GM21723 (cell line): Measurements from ENCODE around the gene RSL1D1.
"Not testable (repeated sequence)": the region's sequence is repeated elsewhere in the genome, so short reads cannot be mapped to it uniquely, and the experiment has no call there.

Experiments used
- ATAC-seq: cut with Tn5 transposase; IDR thresholded peaks from one replicate; pipeline ENCODE4 v1.9.1; 2021; ENCODE audit warnings: mild to moderate bottlenecking, moderate library complexity; ENCODE audit not compliant: unreplicated experiment

The RSL1D1 gene

GRCh38 chr16:11799509-11800381 lies 51.6 kb downstream of the RSL1D1 start:
- no peak for ATAC-seq

DNA sequence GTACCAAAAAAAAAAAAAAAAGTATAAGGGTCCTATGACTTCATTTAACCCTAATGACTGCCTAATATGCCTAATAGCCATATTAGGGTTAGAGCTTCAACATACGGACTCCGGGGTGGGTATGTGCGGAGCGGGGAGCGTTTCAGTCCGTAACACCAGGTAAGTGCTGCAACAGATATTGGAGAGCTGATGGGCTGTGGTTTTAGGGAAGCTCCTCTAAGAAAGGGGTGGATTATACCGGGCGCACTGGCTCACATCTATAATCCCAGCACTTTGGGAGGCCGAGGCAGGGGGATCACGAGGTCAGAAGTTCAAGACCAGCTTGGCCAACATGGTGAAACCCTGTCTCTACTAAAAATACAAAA lies 52.3 kb downstream of the RSL1D1 start:
- ATAC-seq, result no peak

GRCh38 chr16:11797957-11798299 lies 53.4 kb downstream of the RSL1D1 start:
- no peak for ATAC-seq

DNA sequence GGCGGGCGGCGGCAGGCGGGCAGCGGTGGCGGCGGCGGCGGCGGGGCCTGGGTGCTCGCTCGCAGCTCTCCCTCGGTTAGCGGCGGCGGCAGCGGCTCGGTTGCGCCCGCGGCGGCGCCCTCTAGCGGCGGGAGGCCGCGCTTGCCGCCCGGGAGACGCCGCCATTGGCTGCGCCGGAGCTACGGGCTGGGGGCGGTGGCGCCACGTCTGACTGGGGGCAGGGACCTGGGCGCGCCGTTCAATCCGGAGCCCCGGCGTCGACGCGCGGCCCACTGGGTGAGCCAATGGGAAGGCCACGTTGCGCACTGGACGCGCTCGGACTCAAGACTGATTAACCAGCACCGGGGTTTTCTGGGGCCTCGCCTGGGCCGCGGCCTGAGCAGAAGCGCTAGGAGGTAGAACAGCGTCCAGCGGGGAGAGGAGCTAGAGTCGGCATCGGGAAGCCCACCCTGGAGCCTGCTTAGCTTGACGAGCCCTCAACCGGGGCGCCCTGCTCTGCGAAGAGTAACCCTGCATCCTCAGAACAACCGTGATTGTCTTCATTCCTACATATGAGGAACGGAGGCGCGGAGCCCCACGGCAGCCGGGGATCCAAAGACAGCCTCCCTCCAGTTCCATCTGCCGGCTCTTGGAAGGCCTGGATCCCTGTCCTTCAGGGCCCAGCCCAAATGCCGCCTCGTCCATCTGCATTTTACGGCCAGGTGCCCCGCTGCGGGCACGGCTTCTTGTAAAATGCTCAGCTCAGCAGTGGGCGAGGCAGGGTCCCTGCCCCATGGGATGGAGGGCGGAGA lies 54.0 kb downstream of the RSL1D1 start, which contains the start of gene ZC3H7A:
Gene ZC3H7A (minus strand): TSS at position 93 of the 791 bp plus-strand sequence. CDS start 14,904 bp downstream, outside the sequence.
- peak; percentile 85 for ATAC-seq

DNA sequence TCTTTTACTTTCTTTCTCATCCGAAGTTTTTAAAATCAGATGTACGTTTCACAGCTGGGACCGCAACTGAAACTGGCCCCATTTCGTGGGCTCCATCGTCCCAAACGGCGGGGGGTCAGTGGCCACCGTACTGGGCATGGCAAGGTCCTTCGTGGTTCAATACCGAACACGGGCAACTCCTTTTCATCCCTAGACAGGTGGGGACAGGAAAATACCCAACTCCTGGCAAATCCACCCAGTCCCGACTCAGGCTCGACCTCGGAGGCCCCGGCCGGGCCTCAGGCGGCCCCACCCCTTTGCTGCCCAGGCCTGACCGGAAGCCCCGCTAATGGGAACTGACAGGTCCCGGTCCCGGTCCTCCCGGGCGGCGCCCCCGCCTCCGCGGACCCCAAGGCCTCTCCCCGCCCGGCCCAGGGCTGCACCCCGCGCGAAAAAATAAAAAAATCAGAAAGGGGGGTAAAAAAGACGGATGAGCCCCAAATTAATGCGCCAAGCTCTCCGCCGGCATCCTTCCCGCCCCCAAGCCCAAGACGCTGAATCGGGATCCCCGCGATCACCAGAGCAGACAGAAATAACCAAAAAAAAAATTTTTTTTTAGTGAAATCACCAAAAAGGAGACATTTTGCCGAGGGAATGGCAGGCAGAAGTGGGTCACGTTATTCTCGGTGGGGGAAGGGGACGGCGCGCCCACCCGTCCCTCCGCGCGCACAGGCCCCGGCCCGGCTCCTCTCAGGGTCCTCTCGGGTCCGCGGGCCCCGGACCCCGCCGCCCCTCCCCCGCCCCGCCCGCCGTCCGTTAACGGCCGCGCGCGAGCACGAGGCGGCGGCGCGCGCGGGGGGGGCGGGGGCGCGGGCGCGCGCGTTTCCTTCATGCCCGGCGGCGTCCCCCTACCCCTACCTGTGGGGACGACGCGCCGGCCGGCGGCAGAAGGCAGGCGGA lies 54.8 kb downstream of the RSL1D1 start:
- peak; percentile 14 for ATAC-seq

GRCh38 chr16:11795887-11796226 lies 55.5 kb downstream of the RSL1D1 start:
- no peak for ATAC-seq

DNA sequence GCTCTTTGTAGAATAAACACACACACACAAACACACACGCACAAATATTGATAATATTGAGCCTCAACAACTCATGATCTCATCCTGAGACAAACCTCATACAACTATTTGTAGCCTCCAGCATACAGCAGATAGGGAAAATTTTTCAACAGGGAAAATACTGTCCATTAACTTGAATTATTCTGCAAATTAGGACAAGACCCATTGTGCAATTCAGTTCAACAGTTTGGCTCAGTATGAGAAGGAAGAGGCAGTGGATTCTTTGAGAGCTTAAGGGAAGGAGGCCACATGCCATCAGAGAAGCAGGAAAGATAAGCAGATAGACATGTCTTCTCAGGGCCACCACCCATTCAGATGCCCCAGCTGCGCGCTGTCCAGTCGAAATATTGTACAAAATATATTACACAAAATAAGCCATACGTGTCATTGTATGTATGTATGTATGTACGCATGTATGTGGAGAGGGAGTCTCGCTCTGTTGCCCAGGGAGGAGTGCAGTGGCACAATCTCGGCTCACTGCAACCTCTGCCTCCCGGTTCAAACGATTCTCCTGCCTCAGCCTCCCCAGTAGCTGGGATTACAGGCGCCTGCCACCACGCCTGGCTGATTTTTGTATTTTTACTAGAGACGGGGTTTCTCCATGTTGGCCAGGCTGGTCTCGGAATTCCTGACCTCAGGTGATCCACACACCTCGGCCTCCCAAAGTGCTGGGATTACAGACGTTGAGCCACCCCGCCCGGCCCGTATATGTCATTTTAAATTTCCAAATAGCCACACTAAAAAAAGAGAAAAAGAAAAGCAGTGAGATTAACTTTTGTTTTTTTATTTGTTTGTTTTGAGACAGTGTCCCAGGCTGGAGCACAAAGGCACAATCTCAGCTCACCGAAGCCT lies 56.1 kb downstream of the RSL1D1 start:
- ATAC-seq, result no peak

DNA sequence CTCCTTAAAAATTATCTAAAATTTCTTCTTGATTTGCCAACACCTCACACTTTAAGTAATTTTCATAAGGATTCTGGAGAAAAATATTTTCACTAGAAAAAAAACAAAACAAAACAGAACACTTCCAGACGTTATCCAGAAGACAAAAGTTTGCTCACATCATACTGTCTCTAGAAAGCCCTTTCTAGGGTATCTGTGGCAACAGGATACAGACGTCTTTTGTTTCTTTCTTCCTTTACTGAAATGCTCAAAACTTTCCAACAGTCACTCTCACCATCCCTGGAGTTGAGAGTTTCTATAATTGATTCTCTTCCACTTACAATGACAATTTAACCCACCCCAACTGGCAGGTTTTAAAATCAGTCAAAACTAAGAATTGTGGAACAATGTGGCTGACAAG lies 56.9 kb downstream of the RSL1D1 start:
- ATAC-seq, result no peak

DNA sequence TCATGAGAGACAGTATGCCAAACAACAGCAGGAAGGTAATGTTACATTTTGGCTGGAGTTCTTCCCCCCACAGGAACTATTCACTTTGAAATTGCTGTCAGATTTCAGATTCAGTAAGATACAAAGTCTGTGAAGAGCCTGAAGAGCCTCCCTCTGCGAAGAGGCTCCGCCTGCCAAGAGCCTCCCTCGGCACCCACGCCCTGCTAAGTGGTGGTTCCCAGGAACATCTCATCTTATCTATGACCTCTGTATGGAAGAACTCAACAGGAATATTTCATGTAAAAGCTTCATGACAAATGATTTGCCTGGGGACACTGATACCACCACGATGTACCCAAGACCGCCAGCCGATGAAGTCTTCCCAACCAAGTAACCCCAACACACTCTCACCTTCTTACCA lies 57.5 kb downstream of the RSL1D1 start:
- ATAC-seq, result no peak

GRCh38 chr16:11792410-11793241 lies 58.7 kb downstream of the RSL1D1 start:
- ATAC-seq, result no peak

DNA sequence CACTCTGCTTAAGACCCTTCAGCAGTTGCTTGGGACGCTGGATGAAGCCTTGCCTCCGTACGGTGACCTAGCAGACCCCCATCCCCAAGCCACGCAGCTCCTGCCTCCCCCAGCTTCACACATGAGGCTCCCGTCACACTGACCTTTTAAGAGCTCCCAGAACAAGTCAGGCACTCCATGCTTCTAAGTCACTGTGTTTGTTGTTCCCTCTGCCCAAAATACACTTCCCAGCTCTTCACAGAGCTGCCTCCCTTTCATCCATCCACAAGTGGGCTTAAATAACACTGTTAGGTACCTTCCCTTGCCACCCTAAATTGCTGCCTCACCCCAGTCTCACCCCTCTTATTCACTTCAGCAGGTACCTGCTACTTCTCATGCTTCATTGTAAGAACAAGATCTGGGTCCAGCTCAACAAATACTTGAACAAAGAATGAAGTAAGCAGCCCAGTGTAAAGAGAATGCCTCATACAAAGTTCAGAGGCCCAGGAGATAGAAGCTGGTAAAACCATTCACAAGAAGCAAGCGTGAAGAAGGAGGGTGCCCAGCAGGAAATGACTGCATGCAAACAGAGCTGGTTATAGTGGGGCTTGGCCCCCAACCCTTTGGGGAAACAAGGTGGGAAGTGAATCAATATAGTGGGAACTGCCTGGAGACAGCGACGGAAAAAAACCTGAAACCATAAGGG lies 60.1 kb downstream of the RSL1D1 start:
- no peak for ATAC-seq

DNA sequence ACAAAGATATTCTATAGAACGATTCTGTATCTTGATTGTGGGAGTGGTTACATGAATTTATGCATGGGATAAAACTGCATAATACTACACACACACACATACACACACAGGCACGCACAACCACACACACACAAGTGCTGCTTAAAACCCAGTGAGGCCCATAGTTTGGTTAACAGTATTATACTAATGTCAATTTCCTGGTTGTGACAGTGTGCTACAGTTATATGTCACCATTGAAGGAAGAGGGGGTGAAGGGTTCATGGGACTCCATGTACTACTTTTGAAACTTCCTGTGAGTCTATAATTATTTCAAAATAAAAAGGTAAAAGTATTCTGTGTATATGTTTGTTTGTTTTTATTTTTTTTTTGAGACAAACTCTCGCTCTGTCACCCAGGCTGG lies 62.4 kb downstream of the RSL1D1 start:
- ATAC-seq, result no peak

- not testable (repeated sequence) for ATAC-seq
Measured at GRCh38 chr16:11784980-11785599, 66.3 kb downstream of the RSL1D1 start.

GRCh38 chr16:11784381-11784780 lies 67.0 kb downstream of the RSL1D1 start:
- ATAC-seq, result not testable (repeated sequence)

GRCh38 chr16:11784038-11784369 lies 67.3 kb downstream of the RSL1D1 start:
- no peak for ATAC-seq
